Astrocyte (in vitro differentiated cells and primary cell): ENCODE results near the gene JAG2. TPM values are rescaled to one million over a fixed set of nuclear protein-coding genes. Genes with fewer than 3 reads are reported as not detected.

ENCODE experiments used
- DNase-seq: peaks from one replicate; pipeline ENCODE4 v3.0.0-alpha.2; 2010; ENCODE audit warnings: low read depth
- FAIRE-seq: peaks from 2 replicates; lab custom pipeline; 2011; peaks lifted over from hg19 to GRCh38; lab: Jason Lieb, UNC
- H2AFZ ChIP-seq: 2 replicates; pipeline ENCODE4 v1.6.0; 2012; ENCODE audit warnings: low read depth, low read length, inconsistent platforms
- H3K27ac ChIP-seq: 2 replicates; pipeline ENCODE4 v1.5.1; 2011; ENCODE audit warnings: low read depth, low read length, inconsistent platforms
- H3K27me3 ChIP-seq: 2 replicates; pipeline ENCODE4 v1.6.0; 2011; ENCODE audit warnings: low read length, inconsistent platforms; ENCODE audit not compliant: insufficient read depth
- H3K36me3 ChIP-seq: 2 replicates; pipeline ENCODE4 v1.5.1; 2011; ENCODE audit warnings: low read length, inconsistent platforms; ENCODE audit not compliant: insufficient read depth
- H3K4me1 ChIP-seq: 2 replicates; pipeline ENCODE4 v1.5.1; 2011; ENCODE audit warnings: low read length, inconsistent platforms; ENCODE audit not compliant: insufficient read depth
- H3K4me2 ChIP-seq: 2 replicates; pipeline ENCODE4 v1.6.0; 2012; ENCODE audit warnings: low read length, inconsistent platforms
- H3K4me3 ChIP-seq: 2 replicates; pipeline ENCODE4 v1.5.1; 2011; ENCODE audit warnings: low read depth, mild to moderate bottlenecking, low read length, inconsistent platforms; ENCODE audit not compliant: insufficient read depth
- H3K79me2 ChIP-seq: 2 replicates; pipeline ENCODE4 v1.6.0; 2012; ENCODE audit warnings: mild to moderate bottlenecking, low read length, inconsistent platforms; ENCODE audit not compliant: insufficient read depth
- H3K9ac ChIP-seq: 2 replicates; pipeline ENCODE4 v1.6.0; 2012; ENCODE audit warnings: mild to moderate bottlenecking, low read length, inconsistent platforms
- H3K9me3 ChIP-seq: 2 replicates; pipeline ENCODE4 v1.5.1; 2012; ENCODE audit warnings: low read depth, mild to moderate bottlenecking, low read length, inconsistent platforms; ENCODE audit not compliant: insufficient read depth
- H4K20me1 ChIP-seq: 2 replicates; pipeline ENCODE4 v1.6.0; 2012; ENCODE audit warnings: low read length, inconsistent platforms; ENCODE audit not compliant: insufficient read depth
- H3K27ac Mint-ChIP-seq: one replicate; pipeline ENCODE4 v1.8.0; 2021; ENCODE audit warnings: mild to moderate bottlenecking, mixed read lengths; ENCODE audit not compliant: unreplicated experiment
- H3K27me3 Mint-ChIP-seq: one replicate; pipeline ENCODE4 v1.8.0; 2021; ENCODE audit warnings: low read depth, mixed read lengths; ENCODE audit not compliant: unreplicated experiment
- H3K36me3 Mint-ChIP-seq: one replicate; pipeline ENCODE4 v1.8.0; 2021; ENCODE audit warnings: low read depth, mixed read lengths; ENCODE audit not compliant: unreplicated experiment
- H3K4me1 Mint-ChIP-seq: one replicate; pipeline ENCODE4 v1.8.0; 2021; ENCODE audit warnings: low read depth, mixed read lengths; ENCODE audit not compliant: unreplicated experiment
- H3K4me3 Mint-ChIP-seq: one replicate; pipeline ENCODE4 v1.8.0; 2021; ENCODE audit warnings: mild to moderate bottlenecking, moderate library complexity, mixed read lengths; ENCODE audit not compliant: unreplicated experiment
- H3K9me3 Mint-ChIP-seq: one replicate; pipeline ENCODE4 v1.8.0; 2021; ENCODE audit warnings: mild to moderate bottlenecking, mixed read lengths; ENCODE audit not compliant: unreplicated experiment
- EZH2 ChIP-seq: IDR thresholded peaks from 2 replicates; pipeline ENCODE4 v1.6.1; 2012; ENCODE audit warnings: mild to moderate bottlenecking, low read length, inconsistent platforms; ENCODE audit not compliant: insufficient read depth
- total RNA-seq: library from RNA; stranded (reverse); gene quantifications from 2 replicates; pipeline ENCODE4 v1.2.1, GENCODE V29; 2021
- TF ChIP-seq, protein P1 (sequence below): IDR thresholded peaks from 2 replicates; pipeline ENCODE4 v1.5.1; 2011; ENCODE audit warnings: low read depth, mild to moderate bottlenecking, inconsistent platforms, low read length, moderate library complexity; ENCODE audit not compliant: insufficient read depth

JAG2 gene
- total RNA-seq, 1 donor from 2014 or later = 6.6 TPM

DNA sequence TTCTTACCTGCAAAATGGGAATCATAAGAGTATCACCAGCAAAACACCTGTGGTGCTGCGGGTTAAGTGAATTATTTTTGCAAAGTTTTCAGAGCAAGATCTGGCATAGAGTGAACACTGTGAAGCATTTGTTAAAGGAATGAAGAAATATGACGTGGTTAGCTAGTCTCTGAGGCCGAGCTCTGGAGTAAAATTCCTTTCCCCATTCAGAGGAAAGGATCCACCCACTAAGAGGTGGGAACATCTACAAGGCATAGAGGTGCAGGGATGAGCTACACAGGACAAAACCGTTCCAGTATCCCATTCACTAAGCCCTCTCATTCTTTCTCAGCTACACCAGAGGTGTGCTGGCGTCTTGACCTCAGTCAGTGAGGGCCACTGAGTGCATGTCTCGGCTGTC is 48.5 kb downstream of the JAG2 start:
- Histone ChIP-seq H3K9me3 (peaks cover 15% of the 10 kb centered on the region), H2AFZ (no peak overlapping the region), H3K4me3 (no peak overlapping the region), H3K27ac (no peak overlapping the region), H3K9ac (no peak overlapping the region), H3K4me1 (no peaks in the 10 kb centered on the region), H4K20me1 (no peaks in the 10 kb centered on the region), H3K27me3 (peaks cover 19% of the 10 kb centered on the region), H3K79me2 (no peaks in the 10 kb centered on the region), H3K4me2 (no peak overlapping the region), H3K36me3 (no peaks in the 10 kb centered on the region)
- TF ChIP-seq, protein P1, sequence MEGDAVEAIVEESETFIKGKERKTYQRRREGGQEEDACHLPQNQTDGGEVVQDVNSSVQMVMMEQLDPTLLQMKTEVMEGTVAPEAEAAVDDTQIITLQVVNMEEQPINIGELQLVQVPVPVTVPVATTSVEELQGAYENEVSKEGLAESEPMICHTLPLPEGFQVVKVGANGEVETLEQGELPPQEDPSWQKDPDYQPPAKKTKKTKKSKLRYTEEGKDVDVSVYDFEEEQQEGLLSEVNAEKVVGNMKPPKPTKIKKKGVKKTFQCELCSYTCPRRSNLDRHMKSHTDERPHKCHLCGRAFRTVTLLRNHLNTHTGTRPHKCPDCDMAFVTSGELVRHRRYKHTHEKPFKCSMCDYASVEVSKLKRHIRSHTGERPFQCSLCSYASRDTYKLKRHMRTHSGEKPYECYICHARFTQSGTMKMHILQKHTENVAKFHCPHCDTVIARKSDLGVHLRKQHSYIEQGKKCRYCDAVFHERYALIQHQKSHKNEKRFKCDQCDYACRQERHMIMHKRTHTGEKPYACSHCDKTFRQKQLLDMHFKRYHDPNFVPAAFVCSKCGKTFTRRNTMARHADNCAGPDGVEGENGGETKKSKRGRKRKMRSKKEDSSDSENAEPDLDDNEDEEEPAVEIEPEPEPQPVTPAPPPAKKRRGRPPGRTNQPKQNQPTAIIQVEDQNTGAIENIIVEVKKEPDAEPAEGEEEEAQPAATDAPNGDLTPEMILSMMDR = no peak
- TF ChIP-seq EZH2 = no peak
- H3K4me3 Mint-ChIP-seq = no peak overlapping the region
- no peaks in the 10 kb centered on the region for H3K36me3 Mint-ChIP-seq
- peaks cover 24% of the 10 kb centered on the region for H3K9me3 Mint-ChIP-seq
- H3K27ac Mint-ChIP-seq = no peak overlapping the region
- H3K27me3 Mint-ChIP-seq = peaks cover 70% of the 10 kb centered on the region
- peaks cover 11% of the 10 kb centered on the region for H3K4me1 Mint-ChIP-seq
- FAIRE-seq = no peak
- DNase-seq = no peak

DNA sequence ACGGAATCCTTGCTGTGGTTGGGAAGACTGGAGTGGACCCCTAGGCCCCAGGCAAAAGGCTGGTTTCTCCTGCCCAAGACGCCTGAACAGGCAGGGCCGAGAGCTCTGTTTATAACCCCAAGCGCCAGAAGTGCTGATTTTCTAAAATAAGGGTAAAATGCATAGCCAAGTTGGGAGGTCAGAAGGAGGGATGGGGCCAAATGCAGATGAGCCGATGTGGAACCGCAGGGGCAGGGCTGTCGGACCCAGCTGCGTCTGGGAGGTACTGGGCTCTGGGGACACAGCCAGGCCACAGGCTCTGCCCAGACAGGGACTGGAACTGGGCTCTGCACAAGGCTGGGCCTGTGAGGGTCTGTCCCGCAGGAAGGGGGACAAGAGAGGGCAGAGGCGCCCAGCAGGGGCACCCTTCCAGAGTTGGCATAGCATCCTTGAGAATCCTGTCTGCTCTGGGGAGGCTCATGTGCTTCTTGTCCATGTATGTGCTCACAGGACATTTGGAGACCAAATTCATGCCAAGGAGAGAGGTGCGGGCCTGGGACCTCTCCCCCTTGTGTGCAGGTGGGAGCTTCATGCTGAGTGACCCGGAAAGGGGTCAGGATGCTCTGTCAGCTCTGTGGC is 49.1 kb downstream of the JAG2 start:
- Histone ChIP-seq H3K9ac (no peak overlapping the region), H3K79me2 (no peaks in the 10 kb centered on the region), H3K4me1 (no peaks in the 10 kb centered on the region), H3K4me2 (no peak overlapping the region), H3K4me3 (no peak overlapping the region), H3K9me3 (peaks cover 15% of the 10 kb centered on the region), H3K27ac (no peak overlapping the region), H3K36me3 (no peaks in the 10 kb centered on the region), H4K20me1 (no peaks in the 10 kb centered on the region), H3K27me3 (peaks cover 14% of the 10 kb centered on the region), H2AFZ (no peak overlapping the region)
- peaks cover 23% of the 10 kb centered on the region for H3K9me3 Mint-ChIP-seq
- peaks cover 69% of the 10 kb centered on the region for H3K27me3 Mint-ChIP-seq
- no peak for DNase-seq
- peaks cover 11% of the 10 kb centered on the region for H3K4me1 Mint-ChIP-seq
- H3K27ac Mint-ChIP-seq = no peak overlapping the region
- no peak overlapping the region for H3K4me3 Mint-ChIP-seq
- no peaks in the 10 kb centered on the region for H3K36me3 Mint-ChIP-seq
- no peak for FAIRE-seq
- no peak for TF ChIP-seq EZH2

DNA sequence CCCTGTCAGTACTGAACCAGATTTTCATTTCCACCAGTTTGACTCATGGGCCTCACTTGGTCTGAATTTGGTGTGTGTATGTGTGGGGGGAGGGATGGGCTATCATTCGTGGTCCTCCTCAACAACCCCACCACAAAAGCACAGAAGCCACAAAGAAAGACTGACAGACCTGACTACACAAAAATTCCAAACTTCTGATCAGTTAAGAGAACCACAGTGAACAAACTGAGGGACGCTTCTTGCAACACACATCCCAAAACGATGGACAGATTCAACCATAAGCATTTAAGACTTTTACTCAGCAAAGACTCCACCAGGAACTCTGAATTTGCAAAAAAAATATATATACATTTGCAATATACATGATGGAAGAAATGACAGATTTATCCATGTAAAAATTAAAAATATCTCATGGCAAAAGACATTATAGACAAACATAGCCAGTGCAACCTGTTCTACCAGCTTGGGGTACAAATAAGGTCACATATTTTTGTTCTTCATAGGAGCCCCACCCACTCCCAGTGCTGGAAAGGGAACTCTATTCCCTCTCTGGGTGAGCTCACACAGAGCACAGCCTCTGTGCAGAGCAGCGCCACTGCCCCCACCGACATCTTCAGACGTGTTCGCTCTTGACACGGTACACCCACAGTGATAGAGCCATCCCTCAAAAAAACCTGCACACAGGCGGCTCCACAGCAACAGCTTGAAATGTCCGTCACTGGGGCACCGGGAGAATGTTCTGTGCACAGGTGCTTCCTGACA is 49.7 kb downstream of the JAG2 start:
- no peaks in the 10 kb centered on the region for H3K36me3 ChIP-seq
- peaks cover 11% of the 10 kb centered on the region for H3K4me1 Mint-ChIP-seq
- peak overlapping the region; percentile 44 for H3K27ac Mint-ChIP-seq
- H3K4me3 ChIP-seq = no peak overlapping the region
- no peaks in the 10 kb centered on the region for H4K20me1 ChIP-seq
- H3K9ac ChIP-seq = no peak overlapping the region
- DNase-seq = no peak
- H3K4me2 ChIP-seq = no peak overlapping the region
- H3K4me1 ChIP-seq = no peaks in the 10 kb centered on the region
- no peak for TF ChIP-seq EZH2
- TF ChIP-seq, protein P1 = no peak
- peak overlapping the region; percentile 47 for H3K4me3 Mint-ChIP-seq
- peaks cover 15% of the 10 kb centered on the region for H3K9me3 ChIP-seq
- H3K27me3 ChIP-seq = peaks cover 12% of the 10 kb centered on the region
- no peaks in the 10 kb centered on the region for H3K79me2 ChIP-seq
- no peaks in the 10 kb centered on the region for H3K36me3 Mint-ChIP-seq
- H3K27ac ChIP-seq = no peak overlapping the region
- H3K9me3 Mint-ChIP-seq = peaks cover 22% of the 10 kb centered on the region
- peaks cover 63% of the 10 kb centered on the region for H3K27me3 Mint-ChIP-seq
- no peak overlapping the region for H2AFZ ChIP-seq
- FAIRE-seq = no peak
